K562 (cell line): Measurements from ENCODE around the gene PDE5A. TPM values are rescaled to one million over a fixed set of nuclear protein-coding genes. Genes with fewer than 3 reads are reported as not detected.

Experiments
- CC2D1A ChIP-seq: fragments of 450-650 bp; IDR thresholded peaks from 2 replicates; pipeline ENCODE4 v1.6.1; 2017; ENCODE audit warnings: mild to moderate bottlenecking
- E2F6 ChIP-seq, 2 experiments: IDR thresholded peaks; 2 replicates each; pipeline ENCODE4 v1.6.1; 2011; ENCODE audit warnings: borderline replicate concordance in 1 of 2, control low read depth in 1 of 2, low read depth in 1 of 2, low read length in 1 of 2, mild to moderate bottlenecking in 1 of 2, mixed read lengths in 1 of 2, moderate library complexity in 1 of 2; ENCODE audit not compliant: insufficient read depth in 1 of 2, insufficient read length in 1 of 2, poor library complexity in 1 of 2, severe bottlenecking in 1 of 2; ENCODE audit errors: extremely low read depth in 1 of 2
- GABPA ChIP-seq: fragments of 200-800 bp; sonication (Bioruptor generic); conservative IDR thresholded peaks from 2 replicates; pipeline ENCODE4 v1.6.1; 2016; ENCODE audit warnings: low read depth, missing genetic modification characterization, missing compliant biosample characterization
- NKRF ChIP-seq: fragments of 450-650 bp; IDR thresholded peaks from 2 replicates; pipeline ENCODE4 v1.6.1; 2016; ENCODE audit warnings: borderline replicate concordance
- POLR2AphosphoS5 ChIP-seq: IDR thresholded peaks from 2 replicates; pipeline ENCODE4 v1.6.1; 2011; ENCODE audit warnings: mild to moderate bottlenecking, low read depth, low read length, moderate library complexity; ENCODE audit not compliant: control insufficient read depth, insufficient read depth
- POLR2B ChIP-seq: fragments of 450-650 bp; IDR thresholded peaks from 2 replicates; pipeline ENCODE4 v1.6.1; 2018; ENCODE audit warnings: low read depth; ENCODE audit not compliant: partially characterized antibody
- RBM25 ChIP-seq: fragments of 200-400 bp; formaldehyde crosslinking; IDR thresholded peaks from 2 replicates; pipeline ENCODE4 v1.6.1; 2018; ENCODE audit warnings: low read length, low read depth, moderate library complexity; ENCODE audit not compliant: severe bottlenecking
- SIN3A ChIP-seq, 2 experiments: fragments of 150-350 bp in 1 of 2; IDR thresholded peaks; 2 replicates each; pipeline ENCODE4 v1.6.1; 2011 to 2016; ENCODE audit warnings: borderline replicate concordance in 2 of 2, low read depth in 2 of 2, low read length in 2 of 2, mild to moderate bottlenecking in 2 of 2, moderate library complexity in 2 of 2; ENCODE audit not compliant: control insufficient read depth in 1 of 2
- SUPT5H ChIP-seq: fragments of 450-650 bp; IDR thresholded peaks from 2 replicates; pipeline ENCODE4 v1.6.1; 2016
- TBL1XR1 ChIP-seq, 2 experiments: IDR thresholded peaks; 2 replicates each; pipeline ENCODE4 v1.6.1; 2012; ENCODE audit warnings: improper control_type of control experiment in 2 of 2, low read length in 2 of 2, mild to moderate bottlenecking in 1 of 2
- ZBTB11 ChIP-seq, 3 experiments: fragments of 200-800 bp in 1 of 3; fragments of 250-450 bp in 1 of 3; fragments of 450-650 bp in 1 of 3; sonication (Bioruptor Pico) in 1 of 3; sonication (Bioruptor generic) in 1 of 3; formaldehyde crosslinking in 1 of 3; IDR thresholded peaks; 2 replicates each; pipeline versions ENCODE4 v1.6.1 to v1.8.0; 2016 to 2022; ENCODE audit warnings: mild to moderate bottlenecking in 2 of 3, missing genetic modification characterization in 2 of 3, missing compliant biosample characterization in 1 of 3, moderate library complexity in 1 of 3
- polyA plus RNA-seq, 8 experiments: library from polyadenylated mRNA; depleted of rRNA in 4 of 8; stranded (reverse) in 5 of 8; unstranded in 3 of 8; fragments of >200 nt; fragmentation: Nextera tagmentation in 2 of 8; fragmentation: Illumina TruSeq in 1 of 8; extraction: Ambion mirVana in 2 of 8; extraction: Trizol in 1 of 8; gene quantifications; 2 replicates each; pipeline versions ENCODE4 v1.2.1 to v1.2.3, GENCODE V29; 2011 to 2014; ENCODE audit warnings: inconsistent platforms in 1 of 8, missing spikeins in 1 of 8
- total RNA-seq, 7 experiments: library from RNA; depleted of rRNA in 6 of 7; stranded (reverse); fragments of >200 nt in 6 of 7; fragmentation: Illumina TruSeq in 2 of 7; extraction: Trizol in 2 of 7; gene quantifications; 2 replicates each; pipeline versions ENCODE4 v1.2.1 to v1.2.3, GENCODE V29; 2011 to 2021; ENCODE audit warnings: low replicate concordance in 1 of 7
- TF ChIP-seq, protein P1 (sequence below): sonication (generic); formaldehyde crosslinking; IDR thresholded peaks from 2 replicates; pipeline ENCODE4 v1.8.1; 2023; ENCODE audit warnings: mild to moderate bottlenecking, missing genetic modification reagents
- TF ChIP-seq, protein P2 (sequence below): sonication (generic); formaldehyde crosslinking; IDR thresholded peaks from 2 replicates; pipeline ENCODE4 v1.4.0; 2020; ENCODE audit warnings: mild to moderate bottlenecking, missing genetic modification reagents

PDE5A gene
- total and polyA plus RNA-seq, 9 of the 15 experiments (the other 6 are each of a cell fraction or from before 2014, with no cell fraction given) = 0.07 to 1.9 (median 0.29) TPM

- TF ChIP-seq ZBTB11 (CRISPR knock-in tag; IDR thresholded peaks at IDR 0.05) = peak in 1 of 3 experiments; percentile 22; a peak in 1 of 6 replicates
- TF ChIP-seq SUPT5H = peak; percentile 90
- peak; percentile 58; the same call in 1 of the 2 replicates for TF ChIP-seq CC2D1A
- TF ChIP-seq, protein P1, sequence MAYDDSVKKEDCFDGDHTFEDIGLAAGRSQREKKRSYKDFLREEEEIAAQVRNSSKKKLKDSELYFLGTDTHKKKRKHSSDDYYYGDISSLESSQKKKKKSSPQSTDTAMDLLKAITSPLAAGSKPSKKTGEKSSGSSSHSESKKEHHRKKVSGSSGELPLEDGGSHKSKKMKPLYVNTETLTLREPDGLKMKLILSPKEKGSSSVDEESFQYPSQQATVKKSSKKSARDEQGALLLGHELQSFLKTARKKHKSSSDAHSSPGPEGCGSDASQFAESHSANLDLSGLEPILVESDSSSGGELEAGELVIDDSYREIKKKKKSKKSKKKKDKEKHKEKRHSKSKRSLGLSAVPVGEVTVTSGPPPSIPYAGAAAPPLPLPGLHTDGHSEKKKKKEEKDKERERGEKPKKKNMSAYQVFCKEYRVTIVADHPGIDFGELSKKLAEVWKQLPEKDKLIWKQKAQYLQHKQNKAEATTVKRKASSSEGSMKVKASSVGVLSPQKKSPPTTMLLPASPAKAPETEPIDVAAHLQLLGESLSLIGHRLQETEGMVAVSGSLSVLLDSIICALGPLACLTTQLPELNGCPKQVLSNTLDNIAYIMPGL = peak; percentile 95
- TF ChIP-seq POLR2AphosphoS5 = peak; percentile 51; the same call in 1 of the 2 replicates
- TF ChIP-seq GABPA = peak; percentile 47; the same call in 1 of the 2 replicates
- TF ChIP-seq SIN3A (IDR thresholded peaks at IDR 0.05; ENCODE audit: borderline replicate concordance in 2 of 2, control insufficient read depth in 1 of 2, low read depth in 2 of 2, low read length in 2 of 2) = peak in 1 of 2 experiments; percentile 33; a peak in 1 of 4 replicates
- TF ChIP-seq RBM25 = peak; percentile 64
- TF ChIP-seq, protein P2, sequence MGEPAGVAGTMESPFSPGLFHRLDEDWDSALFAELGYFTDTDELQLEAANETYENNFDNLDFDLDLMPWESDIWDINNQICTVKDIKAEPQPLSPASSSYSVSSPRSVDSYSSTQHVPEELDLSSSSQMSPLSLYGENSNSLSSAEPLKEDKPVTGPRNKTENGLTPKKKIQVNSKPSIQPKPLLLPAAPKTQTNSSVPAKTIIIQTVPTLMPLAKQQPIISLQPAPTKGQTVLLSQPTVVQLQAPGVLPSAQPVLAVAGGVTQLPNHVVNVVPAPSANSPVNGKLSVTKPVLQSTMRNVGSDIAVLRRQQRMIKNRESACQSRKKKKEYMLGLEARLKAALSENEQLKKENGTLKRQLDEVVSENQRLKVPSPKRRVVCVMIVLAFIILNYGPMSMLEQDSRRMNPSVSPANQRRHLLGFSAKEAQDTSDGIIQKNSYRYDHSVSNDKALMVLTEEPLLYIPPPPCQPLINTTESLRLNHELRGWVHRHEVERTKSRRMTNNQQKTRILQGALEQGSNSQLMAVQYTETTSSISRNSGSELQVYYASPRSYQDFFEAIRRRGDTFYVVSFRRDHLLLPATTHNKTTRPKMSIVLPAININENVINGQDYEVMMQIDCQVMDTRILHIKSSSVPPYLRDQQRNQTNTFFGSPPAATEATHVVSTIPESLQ = peak; percentile 71; the same call in 1 of the 2 replicates
- TF ChIP-seq TBL1XR1 (IDR thresholded peaks at IDR 0.05; ENCODE audit: low read length in 2 of 2) = peak; percentile 30 to 100; a peak in 3 of 4 replicates
- peak; percentile 81 for TF ChIP-seq POLR2B
- 0 out of 2 replicates have a peak, but pooled peaks have one; percentile 11 for TF ChIP-seq NKRF
- TF ChIP-seq E2F6 (IDR thresholded peaks at IDR 0.05; ENCODE audit: borderline replicate concordance in 1 of 2, extremely low read depth in 1 of 2, insufficient read depth in 1 of 2, insufficient read length in 1 of 2, low read depth in 1 of 2, low read length in 1 of 2, poor library complexity in 1 of 2, severe bottlenecking in 1 of 2) = peak in 1 of 2 experiments; percentile 38
Observed at GRCh38 chr4:119454491-119455270, 173.9 kb downstream of the PDE5A start (continued).
